Activated T-helper 2 cell treated with anti-CD3 and anti-CD28 coated beads, Interferon-gamma antibody, Interleukin-2, Interleukin-4, amounts not matched to agents 10 μg/mL and 5 μg/mL and 100 μg/mL, durations not matched to agents 14 hours and 24 hours and 36 hours (primary cell): Measurements from ENCODE around the gene SBSN. TPM values are rescaled to one million over a fixed set of nuclear protein-coding genes. Genes with fewer than 3 reads are reported as not detected.

ENCODE experiments used
- DNase-seq: peaks from one replicate; pipeline ENCODE4 v3.0.0; 2021; ENCODE audit warnings: low spot score
- H3K27ac Mint-ChIP-seq: one replicate; pipeline ENCODE4 v1.8.0; 2021; ENCODE audit warnings: mixed read lengths
- H3K27me3 Mint-ChIP-seq: one replicate; pipeline ENCODE4 v1.8.0; 2021; ENCODE audit warnings: low read depth, mixed read lengths
- H3K36me3 Mint-ChIP-seq: one replicate; pipeline ENCODE4 v1.8.0; 2021; ENCODE audit warnings: low read depth, mixed read lengths
- H3K4me1 Mint-ChIP-seq: one replicate; pipeline ENCODE4 v1.8.0; 2021; ENCODE audit warnings: low read depth, mixed read lengths
- H3K4me3 Mint-ChIP-seq: one replicate; pipeline ENCODE4 v1.8.0; 2021; ENCODE audit warnings: low read depth, mild to moderate bottlenecking, moderate library complexity, mixed read lengths
- H3K9me3 Mint-ChIP-seq: one replicate; pipeline ENCODE4 v1.8.0; 2021; ENCODE audit warnings: mixed read lengths
- intact Hi-C: fragments of 100-400 bp; cut with micrococcal nuclease; formaldehyde crosslinking; loops from one replicate; pipeline ENCODE4 v1.15.1; 2023
- total RNA-seq: library from RNA; stranded (reverse); gene quantifications from 2 replicates; pipeline ENCODE4 v1.2.3, GENCODE V29; 2022

The SBSN gene, protein sequence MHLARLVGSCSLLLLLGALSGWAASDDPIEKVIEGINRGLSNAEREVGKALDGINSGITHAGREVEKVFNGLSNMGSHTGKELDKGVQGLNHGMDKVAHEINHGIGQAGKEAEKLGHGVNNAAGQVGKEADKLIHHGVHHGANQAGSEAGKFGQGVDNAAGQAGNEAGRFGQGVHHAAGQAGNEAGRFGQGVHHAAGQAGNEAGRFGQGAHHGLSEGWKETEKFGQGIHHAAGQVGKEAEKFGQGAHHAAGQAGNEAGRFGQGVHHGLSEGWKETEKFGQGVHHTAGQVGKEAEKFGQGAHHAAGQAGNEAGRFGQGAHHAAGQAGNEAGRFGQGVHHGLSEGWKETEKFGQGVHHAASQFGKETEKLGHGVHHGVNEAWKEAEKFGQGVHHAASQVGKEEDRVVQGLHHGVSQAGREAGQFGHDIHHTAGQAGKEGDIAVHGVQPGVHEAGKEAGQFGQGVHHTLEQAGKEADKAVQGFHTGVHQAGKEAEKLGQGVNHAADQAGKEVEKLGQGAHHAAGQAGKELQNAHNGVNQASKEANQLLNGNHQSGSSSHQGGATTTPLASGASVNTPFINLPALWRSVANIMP
- not detected in 2 replicates for total RNA-seq

DNA sequence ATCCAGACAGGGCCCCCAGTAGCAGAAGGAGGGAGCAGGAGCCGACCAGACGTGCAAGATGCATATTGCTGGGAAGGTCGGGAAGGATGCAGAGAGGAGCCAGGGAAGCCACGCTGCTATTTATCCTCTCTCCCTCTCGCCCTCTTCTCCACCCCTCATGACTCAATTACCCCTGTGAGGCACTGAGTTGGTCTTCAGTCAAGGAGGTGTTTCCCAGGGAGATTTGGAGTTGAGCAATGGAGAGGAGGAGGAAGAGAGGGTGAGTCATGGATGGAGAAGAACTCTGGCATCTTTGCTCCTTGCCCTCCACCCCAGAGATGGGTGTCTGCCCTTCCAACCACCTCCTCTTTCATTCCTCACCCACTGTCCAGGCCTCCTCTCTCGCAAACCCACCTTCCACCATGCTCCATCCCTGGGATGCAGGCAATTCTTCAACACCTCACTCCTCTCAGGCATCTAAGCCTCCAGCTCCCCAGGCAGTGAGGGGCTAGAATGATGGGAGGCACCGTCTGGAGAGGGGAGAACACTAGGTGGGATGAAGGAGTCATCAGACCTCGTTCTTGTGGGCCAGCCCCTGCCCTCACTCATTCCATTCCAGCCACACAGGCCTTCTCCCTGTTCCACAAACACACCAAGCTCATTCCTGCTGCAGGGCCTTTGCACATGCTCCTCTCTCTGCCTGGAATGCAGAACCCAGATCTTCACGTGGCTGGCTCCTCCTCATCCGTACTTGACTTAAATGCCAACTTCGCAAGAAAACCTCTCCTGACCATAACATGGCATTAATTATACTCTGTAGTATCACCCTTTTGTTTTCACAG lies at the start of gene SBSN:
SBSN (minus strand) TSS at position 94 of the 821 bp plus-strand sequence; CDS start at position 64, 30 bp downstream.
- no peak for DNase-seq
- intact Hi-C loops, result no loop called here
- no peaks in the 10 kb centered on the region for H3K4me1 Mint-ChIP-seq
- no peaks in the 10 kb centered on the region for H3K36me3 Mint-ChIP-seq
- H3K27ac Mint-ChIP-seq, result no peak within 1 kb of the TSS
- H3K9me3 Mint-ChIP-seq, result no peaks in the 10 kb centered on the region
- H3K27me3 Mint-ChIP-seq, result peaks cover 22% of the 10 kb centered on the region
- no peak within 1 kb of the TSS for H3K4me3 Mint-ChIP-seq

DNA sequence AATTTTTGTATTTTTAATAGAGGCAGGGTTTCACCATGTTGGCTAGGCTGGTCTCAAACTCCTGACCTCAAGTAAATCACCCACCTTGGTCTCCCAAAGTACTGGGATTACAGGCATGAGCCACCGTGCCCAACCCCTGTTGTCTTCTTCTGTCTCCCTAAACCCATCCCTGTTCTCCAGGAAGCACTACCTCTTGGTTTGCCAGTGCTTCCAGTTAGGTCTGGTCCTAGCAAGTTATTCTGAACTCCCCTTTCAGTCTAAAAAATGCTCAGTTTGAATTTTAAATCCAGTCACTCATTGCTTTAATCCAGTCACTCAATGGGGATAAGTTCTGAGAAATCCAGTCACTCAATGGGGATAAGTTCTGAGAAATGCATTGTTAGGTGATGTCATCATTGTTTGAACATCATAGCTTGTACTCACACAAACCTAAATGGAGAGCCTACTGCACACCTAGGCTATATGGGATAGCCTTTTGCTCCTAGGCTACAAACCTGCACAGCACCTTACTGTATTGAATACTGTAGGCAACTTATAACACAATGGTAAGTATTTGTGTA lies 43.4 kb upstream of the SBSN start:
- Mint-ChIP-seq H3K27ac (no peak overlapping the region), H3K36me3 (peaks cover 8% of the 10 kb centered on the region), H3K27me3 (peaks cover 13% of the 10 kb centered on the region), H3K4me1 (peaks cover 2% of the 10 kb centered on the region), H3K9me3 (peaks cover 18% of the 10 kb centered on the region), H3K4me3 (no peak overlapping the region)
- intact Hi-C loops, result no loop called here
- no peak for DNase-seq

DNA sequence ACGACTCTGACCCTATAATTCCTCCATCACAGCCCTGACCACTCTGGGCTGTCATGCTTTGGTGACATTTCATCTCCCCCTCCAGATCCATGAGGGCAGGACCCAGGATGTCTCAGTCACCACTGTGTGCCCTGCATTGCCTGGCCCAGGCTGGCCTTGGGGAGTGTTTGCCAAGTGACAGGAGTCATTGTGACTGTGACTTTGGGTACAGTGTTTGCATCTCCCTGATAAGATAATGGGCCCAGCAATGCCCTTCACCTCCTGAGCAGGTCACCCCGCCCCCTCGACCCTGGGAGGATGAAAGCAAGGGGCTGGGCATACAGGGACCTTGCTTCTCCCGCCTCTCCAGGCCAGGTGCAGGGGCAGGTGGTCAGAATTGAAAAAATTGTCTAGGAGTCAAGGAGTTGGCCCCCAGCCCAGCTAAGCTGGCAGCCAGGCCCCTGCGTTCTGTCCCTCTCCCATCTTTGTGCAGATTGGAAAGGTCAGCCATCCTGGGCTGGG lies 41.2 kb upstream of the SBSN start:
- Mint-ChIP-seq H3K4me1 (peaks cover 2% of the 10 kb centered on the region), H3K9me3 (no peaks in the 10 kb centered on the region), H3K4me3 (no peak overlapping the region), H3K36me3 (no peaks in the 10 kb centered on the region), H3K27me3 (peaks cover 13% of the 10 kb centered on the region), H3K27ac (no peak overlapping the region)
- intact Hi-C loops, result no loop called here
- no peak for DNase-seq

DNA sequence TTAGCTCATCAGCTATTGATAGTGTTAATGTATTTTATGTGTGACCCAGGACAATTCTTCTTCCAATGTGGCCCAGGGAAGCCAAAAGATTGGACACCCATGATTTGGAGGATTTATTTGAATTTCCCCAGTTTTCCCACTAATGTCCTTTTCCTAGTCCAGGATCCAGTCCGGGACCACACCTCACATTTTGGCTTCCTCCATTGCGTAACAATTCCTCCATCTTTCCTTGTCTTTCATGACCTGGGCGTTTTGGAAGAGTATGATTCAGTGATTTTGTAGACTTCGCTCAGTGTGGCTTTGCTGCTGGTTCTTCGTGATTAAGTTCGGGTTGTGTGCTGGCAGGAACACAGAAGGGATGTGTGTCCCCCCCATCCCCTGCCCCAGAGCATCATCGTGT lies 38.6 kb upstream of the SBSN start:
- intact Hi-C loops, result no loop called here
- H3K4me3 Mint-ChIP-seq, result no peak overlapping the region
- H3K4me1 Mint-ChIP-seq, result peaks cover 2% of the 10 kb centered on the region
- no peaks in the 10 kb centered on the region for H3K36me3 Mint-ChIP-seq
- peaks cover 10% of the 10 kb centered on the region for H3K27me3 Mint-ChIP-seq
- no peak overlapping the region for H3K27ac Mint-ChIP-seq
- DNase-seq, result no peak
- H3K9me3 Mint-ChIP-seq, result no peaks in the 10 kb centered on the region

DNA sequence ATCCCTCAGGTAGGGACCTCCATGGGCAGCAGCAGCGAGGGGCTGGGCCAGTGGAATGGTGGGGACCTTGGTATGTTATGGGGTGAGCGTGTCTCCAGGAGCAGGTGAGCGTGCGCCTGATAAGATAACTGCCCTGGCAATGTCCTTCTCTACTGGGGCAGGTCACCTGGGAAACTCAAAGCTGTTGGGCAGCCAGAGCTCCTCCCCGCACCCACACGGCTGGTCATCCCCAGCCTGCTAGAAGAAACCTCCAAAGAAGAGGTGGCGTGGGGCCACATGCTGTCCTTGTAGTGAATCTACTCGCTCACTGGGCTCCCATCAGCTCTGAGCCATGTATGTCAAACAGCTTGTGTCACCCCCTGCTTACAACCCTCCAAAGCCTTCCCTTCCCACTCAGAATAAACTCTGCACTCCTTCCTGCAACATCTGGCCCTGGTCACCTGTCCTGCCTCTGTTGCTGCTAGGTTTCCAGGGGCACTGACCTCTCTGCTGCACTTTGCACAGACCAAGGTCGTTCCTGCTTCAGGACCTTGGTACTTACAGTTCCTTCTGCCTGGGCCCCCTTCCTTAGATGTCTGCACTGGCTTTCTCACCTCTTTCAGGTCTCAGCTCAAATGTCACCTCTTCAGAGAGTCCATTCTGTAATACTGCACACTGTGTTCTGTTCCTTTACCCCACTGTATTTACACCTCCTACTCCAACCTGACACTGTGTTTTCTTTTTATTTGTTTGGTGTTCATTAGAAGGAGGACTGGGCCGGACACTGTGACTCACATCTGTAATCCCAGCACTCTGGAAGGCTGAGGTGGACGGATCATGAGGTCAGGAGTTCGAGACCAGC lies 37.1 kb upstream of the SBSN start:
- H3K4me1 Mint-ChIP-seq, result no peaks in the 10 kb centered on the region
- H3K27ac Mint-ChIP-seq, result no peak overlapping the region
- H3K4me3 Mint-ChIP-seq, result no peak overlapping the region
- H3K36me3 Mint-ChIP-seq, result no peaks in the 10 kb centered on the region
- no peaks in the 10 kb centered on the region for H3K9me3 Mint-ChIP-seq
- DNase-seq, result no peak
- intact Hi-C loops, result no loop called here
- H3K27me3 Mint-ChIP-seq, result peaks cover 10% of the 10 kb centered on the region

DNA sequence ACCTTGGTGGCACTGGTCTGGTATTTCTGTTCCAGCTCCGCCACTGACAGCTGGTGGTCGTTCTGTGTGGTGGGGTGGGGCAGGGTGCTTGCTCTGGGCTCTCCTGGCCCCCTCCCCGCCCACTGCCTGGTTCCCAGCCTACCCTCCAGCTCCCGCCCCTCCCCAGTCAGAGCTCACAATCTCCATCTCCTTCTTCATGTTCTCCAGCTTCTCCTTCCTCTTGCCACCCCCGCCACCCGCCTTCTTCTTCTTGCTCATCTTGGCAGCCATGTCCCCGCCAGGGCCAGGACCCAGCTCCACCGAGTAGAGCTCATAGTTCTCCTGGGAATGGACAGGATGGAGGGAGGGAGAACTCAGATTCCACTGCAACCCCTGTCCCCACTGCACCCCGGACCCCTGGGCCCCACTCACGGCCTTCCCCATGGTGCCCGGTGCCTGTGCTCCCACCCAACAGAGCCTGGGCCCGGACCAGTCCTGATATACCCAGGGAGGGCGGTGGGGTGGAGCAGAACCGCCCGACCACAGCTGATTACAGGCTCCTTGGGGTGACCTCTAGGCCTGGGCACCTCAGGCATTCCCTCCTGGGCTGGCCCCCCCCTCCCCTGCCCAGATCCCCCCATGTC lies 35.2 kb upstream of the SBSN start, which contains the start of gene ATP4A:
ATP4A (minus strand) TSS at position 452 of the 623 bp plus-strand sequence; CDS start at position 423, 29 bp downstream.
- no peaks in the 10 kb centered on the region for H3K9me3 Mint-ChIP-seq
- DNase-seq, result no peak
- intact Hi-C loops, result no loop called here
- H3K4me3 Mint-ChIP-seq, result no peak within 1 kb of the TSS
- no peaks in the 10 kb centered on the region for H3K4me1 Mint-ChIP-seq
- peaks cover 23% of the 10 kb centered on the region for H3K27me3 Mint-ChIP-seq
- H3K36me3 Mint-ChIP-seq, result no peaks in the 10 kb centered on the region
- H3K27ac Mint-ChIP-seq, result no peak within 1 kb of the TSS

DNA sequence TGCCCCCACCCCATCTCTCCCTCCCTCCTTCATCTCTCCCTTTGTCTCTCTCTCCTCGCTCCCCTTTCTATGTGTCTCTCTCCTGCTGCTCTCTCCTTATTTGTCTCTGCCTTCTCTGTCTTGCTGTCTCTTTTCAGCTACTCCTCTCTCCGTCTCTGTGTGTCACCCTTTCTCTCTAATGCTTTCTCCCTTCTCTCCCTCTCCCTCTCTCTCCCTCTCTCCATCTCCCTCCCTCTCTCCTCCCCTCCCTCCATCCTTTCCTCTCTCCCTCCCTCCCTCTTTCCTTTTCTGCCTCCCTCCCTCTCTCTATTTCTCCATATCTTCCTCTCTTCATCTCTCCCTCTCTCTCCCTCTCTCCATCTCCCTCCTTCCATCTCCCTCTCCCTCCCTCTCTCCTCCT lies 34.7 kb upstream of the SBSN start:
- intact Hi-C loops, result no loop called here
- no peak overlapping the region for H3K4me3 Mint-ChIP-seq
- no peaks in the 10 kb centered on the region for H3K9me3 Mint-ChIP-seq
- H3K36me3 Mint-ChIP-seq, result no peaks in the 10 kb centered on the region
- no peak overlapping the region for H3K27ac Mint-ChIP-seq
- DNase-seq, result no peak
- peaks cover 25% of the 10 kb centered on the region for H3K27me3 Mint-ChIP-seq
- no peaks in the 10 kb centered on the region for H3K4me1 Mint-ChIP-seq

DNA sequence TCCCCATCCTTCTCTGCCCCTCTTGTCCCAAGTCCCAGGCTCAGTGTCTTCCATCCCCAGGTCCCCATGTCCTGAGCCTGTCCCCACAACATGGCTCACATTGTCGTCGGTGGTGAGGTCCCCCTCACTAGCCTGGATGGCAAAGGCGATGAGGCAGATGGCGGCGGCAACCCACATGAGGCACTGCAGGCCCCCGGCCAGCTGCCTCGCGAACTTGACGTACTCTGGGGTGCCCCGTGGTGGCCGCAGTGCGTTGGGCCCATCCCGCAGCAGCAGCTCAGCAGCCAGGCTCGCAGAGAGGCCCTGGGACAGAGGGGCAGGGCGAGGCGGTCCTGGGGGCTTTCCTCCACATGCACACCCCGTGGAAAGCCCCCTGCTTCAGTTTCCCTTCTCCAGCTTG lies 34.2 kb upstream of the SBSN start:
- H3K27ac Mint-ChIP-seq, result no peak overlapping the region
- no peak overlapping the region for H3K4me3 Mint-ChIP-seq
- no peaks in the 10 kb centered on the region for H3K36me3 Mint-ChIP-seq
- DNase-seq, result no peak
- no peaks in the 10 kb centered on the region for H3K9me3 Mint-ChIP-seq
- peaks cover 25% of the 10 kb centered on the region for H3K27me3 Mint-ChIP-seq
- intact Hi-C loops, result no loop called here
- no peaks in the 10 kb centered on the region for H3K4me1 Mint-ChIP-seq

DNA sequence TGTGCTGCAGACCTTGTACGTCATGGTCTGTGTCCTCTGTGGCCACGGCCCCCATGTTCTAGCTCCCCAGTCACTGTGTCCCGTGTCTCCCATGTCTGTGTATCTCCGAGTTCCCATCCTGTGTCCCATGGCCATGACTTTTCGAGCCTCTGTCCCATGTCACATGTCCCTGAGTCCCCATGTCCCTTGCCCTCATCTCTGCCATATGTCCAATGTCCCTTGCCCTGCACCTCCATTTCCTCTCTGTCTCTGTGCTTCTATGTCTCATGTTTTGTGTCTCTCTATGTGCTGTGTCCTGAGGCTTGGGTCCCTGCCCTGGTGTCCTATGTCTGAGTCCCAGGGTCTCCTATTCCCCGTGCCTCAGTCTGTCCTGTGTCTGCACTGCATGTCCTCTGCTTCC lies 33.3 kb upstream of the SBSN start:
- H3K9me3 Mint-ChIP-seq, result no peaks in the 10 kb centered on the region
- H3K4me1 Mint-ChIP-seq, result peaks cover 2% of the 10 kb centered on the region
- peaks cover 30% of the 10 kb centered on the region for H3K27me3 Mint-ChIP-seq
- no peak for DNase-seq
- intact Hi-C loops, result no loop called here
- H3K36me3 Mint-ChIP-seq, result no peaks in the 10 kb centered on the region
- no peak overlapping the region for H3K27ac Mint-ChIP-seq
- H3K4me3 Mint-ChIP-seq, result no peak overlapping the region

DNA sequence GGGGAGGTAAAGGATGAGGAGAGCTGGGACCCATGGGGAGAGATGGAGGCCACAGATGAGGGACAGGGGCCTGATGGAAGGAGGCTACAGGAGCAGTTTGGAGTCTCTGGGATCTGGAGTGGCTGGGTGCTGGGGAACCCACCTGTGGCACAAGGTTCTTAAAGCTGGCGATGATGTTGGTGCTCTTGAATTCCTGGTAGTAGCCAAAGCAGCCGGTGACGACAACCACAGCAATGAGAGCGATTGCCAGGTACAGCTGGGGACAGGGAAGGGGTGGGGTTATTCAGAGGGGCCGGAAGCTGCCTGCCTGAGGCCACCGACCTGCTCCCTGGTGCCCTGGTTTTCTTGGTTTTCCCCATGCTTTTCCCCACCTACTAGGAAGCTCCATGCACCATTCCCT lies 32.6 kb upstream of the SBSN start:
- no peak overlapping the region for H3K4me3 Mint-ChIP-seq
- H3K4me1 Mint-ChIP-seq, result peaks cover 2% of the 10 kb centered on the region
- no peak for DNase-seq
- H3K36me3 Mint-ChIP-seq, result no peaks in the 10 kb centered on the region
- no peak overlapping the region for H3K27ac Mint-ChIP-seq
- H3K9me3 Mint-ChIP-seq, result no peaks in the 10 kb centered on the region
- intact Hi-C loops, result no loop called here
- peaks cover 34% of the 10 kb centered on the region for H3K27me3 Mint-ChIP-seq

DNA sequence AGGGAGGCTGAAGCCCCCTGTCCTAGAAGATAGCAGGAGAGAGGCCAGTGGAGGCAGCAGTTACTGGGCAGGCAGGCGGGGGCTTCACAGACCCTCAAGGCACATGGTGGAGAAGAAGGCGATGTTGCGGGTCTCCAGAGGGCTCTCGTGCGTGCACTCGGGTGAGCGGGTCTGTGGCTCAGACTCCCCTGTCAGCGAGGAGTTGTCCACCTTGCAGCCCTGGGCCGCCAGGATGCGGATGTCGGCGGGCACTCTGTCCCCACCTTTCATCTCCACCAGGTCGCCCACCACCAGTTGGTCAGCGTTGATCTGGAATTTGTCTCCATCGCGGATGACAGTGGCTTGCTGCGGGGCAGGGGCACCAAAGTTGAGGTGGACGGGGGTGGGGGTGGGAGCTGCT lies 32.2 kb upstream of the SBSN start:
- H3K36me3 Mint-ChIP-seq, result no peaks in the 10 kb centered on the region
- H3K27ac Mint-ChIP-seq, result no peak overlapping the region
- H3K9me3 Mint-ChIP-seq, result no peaks in the 10 kb centered on the region
- H3K27me3 Mint-ChIP-seq, result peaks cover 34% of the 10 kb centered on the region
- no peak for DNase-seq
- peaks cover 2% of the 10 kb centered on the region for H3K4me1 Mint-ChIP-seq
- H3K4me3 Mint-ChIP-seq, result no peak overlapping the region
- intact Hi-C loops, result no loop called here
